Measurements from ENCODE around the gene ROPN1L.
"Not testable (repeated sequence)": the region's sequence is repeated elsewhere in the genome, so short reads cannot be mapped to it uniquely, and the experiment has no call there.

Gene ROPN1L

GRCh38 chr5:10501554-10502075 lies 59.9 kb downstream of the ROPN1L start:
- no peak for DNase-seq (ENCODE audit: low spot score)

- no peak for DNase-seq (ENCODE audit: low spot score)
These were observed 60.5 kb downstream of the ROPN1L start for GRCh38 chr5:10502130-10502529.

GRCh38 chr5:10502578-10502977 lies 60.9 kb downstream of the ROPN1L start:
- DNase-seq (ENCODE audit: low spot score), result no peak

GRCh38 chr5:10503321-10503720 lies 61.6 kb downstream of the ROPN1L start:
- no peak for DNase-seq (ENCODE audit: low spot score)

GRCh38 chr5:10503997-10504793 lies 62.5 kb downstream of the ROPN1L start:
- no peak for DNase-seq (ENCODE audit: low spot score)

DNA sequence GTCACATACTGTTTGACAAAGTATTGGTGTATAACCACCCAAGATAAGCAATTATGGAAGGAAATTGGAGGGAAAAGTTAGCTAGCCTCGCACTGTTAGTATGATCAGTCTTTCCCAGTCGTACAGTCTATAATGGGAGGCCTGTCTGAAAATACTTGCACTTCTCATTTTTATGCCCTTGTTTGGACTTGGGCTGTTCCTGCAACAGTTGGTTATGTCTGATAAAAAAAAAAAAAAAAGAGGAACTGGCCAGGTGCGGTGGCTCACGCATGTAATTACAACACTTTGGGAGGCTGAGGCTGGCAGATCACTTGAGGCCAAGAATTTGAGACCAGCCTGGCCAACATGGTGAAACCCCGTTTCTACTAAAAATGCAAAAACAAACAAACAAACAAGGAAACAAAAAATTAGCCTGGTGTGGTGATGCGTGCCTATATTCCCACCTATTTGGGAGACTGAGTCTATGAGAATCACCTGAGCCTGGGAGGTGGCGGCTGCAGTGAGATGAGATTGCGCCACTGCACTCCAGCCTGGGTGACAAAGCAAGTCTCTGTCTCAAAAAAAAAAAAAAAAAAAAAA lies 63.9 kb downstream of the ROPN1L start:
- DNase-seq (ENCODE audit: low spot score), result no peak

GRCh38 chr5:10506535-10506934 lies 64.9 kb downstream of the ROPN1L start:
- no peak for DNase-seq (ENCODE audit: low spot score)

DNA sequence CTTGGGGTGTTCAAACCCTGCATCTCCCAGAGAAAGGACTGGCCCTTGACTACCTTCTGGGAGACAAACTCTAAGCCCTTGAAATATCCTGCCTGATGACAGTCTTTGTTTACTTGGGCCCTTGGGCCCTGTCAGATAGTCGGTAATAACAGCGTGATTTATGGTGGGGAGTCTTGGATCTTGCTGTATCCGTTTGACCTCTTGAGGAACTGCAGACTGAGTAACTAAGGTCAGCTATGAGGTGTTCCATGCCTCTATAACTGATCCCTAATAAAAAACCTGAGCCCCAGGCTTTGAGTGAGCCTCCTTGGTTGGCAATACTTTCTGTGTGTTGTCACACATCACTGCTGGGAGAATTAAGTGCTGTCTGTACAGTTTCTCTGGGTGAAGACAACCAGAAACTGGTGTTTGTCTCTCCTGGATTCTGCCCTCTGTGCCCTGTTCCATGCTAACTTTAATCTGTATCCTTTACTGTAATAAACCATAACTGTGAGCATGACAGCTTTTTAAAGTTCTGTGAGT lies 66.0 kb downstream of the ROPN1L start:
- DNase-seq (ENCODE audit: low spot score), result no peak

GRCh38 chr5:10509575-10509974 lies 67.9 kb downstream of the ROPN1L start:
- no peak for DNase-seq (ENCODE audit: low spot score)

GRCh38 chr5:10511741-10512640 lies 70.3 kb downstream of the ROPN1L start:
- DNase-seq (ENCODE audit: low spot score), result no peak

GRCh38 chr5:10513501-10514442 lies 72.1 kb downstream of the ROPN1L start:
- no peak for DNase-seq (ENCODE audit: low spot score)

DNA sequence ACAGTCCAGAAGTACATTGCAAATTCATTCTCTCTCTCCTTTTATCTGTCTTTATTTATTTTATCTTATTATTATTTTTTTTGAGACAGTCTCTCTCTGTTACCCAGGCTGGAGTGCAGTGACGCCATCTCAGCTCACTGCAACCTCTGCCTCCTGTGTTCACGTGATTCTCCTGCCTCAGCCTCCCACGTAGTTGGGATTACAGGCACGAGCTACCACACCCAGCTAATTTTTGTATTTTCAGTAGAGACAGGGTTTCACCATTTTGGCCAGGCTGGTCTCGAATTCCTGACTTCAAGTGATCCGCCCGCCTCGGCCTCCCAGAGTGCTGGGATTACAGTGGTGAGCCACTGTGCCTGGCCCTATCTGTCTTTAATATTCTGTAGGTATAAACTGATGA lies 72.9 kb downstream of the ROPN1L start:
- DNase-seq (ENCODE audit: low spot score), result not testable (repeated sequence)

All from left forelimb (tissue), 1 donor.